NT2/D1 (cell line): ENCODE data around the gene BAG1.

Source experiments
- SUZ12 ChIP-seq: IDR thresholded peaks from 2 replicates; pipeline ENCODE4 v1.6.1; 2011; ENCODE audit not compliant: insufficient read length, insufficient read depth; ENCODE audit errors: extremely low read depth
- YY1 ChIP-seq: IDR thresholded peaks from 2 replicates; pipeline ENCODE4 v1.6.1; 2011; ENCODE audit not compliant: insufficient read length, insufficient read depth
- ZNF274 ChIP-seq: IDR thresholded peaks from 2 replicates; pipeline ENCODE4 v1.6.1; 2011; ENCODE audit warnings: mild to moderate bottlenecking, low read depth, low read length

GRCh38 chr9:33290247-33291030 lies 25.9 kb upstream of the BAG1 start, which contains the start of gene NFX1:
- TF ChIP-seq YY1 (peak; percentile 15), ZNF274 (no peak), SUZ12 (no peak)
